H9 (cell line): ENCODE measurements around the gene P4HA2. TPM values are rescaled to one million over a fixed set of nuclear protein-coding genes. Genes with fewer than 3 reads are reported as not detected.

ENCODE experiments used
- DNase-seq: peaks from one replicate; pipeline ENCODE4 v3.0.0-alpha.2; 2017
- H2AFZ ChIP-seq: one replicate; pipeline ENCODE4 v1.6.1; 2013; ENCODE audit warnings: mild to moderate bottlenecking, low read length, control low read depth, moderate library complexity
- H2AK5ac ChIP-seq: 2 replicates; pipeline ENCODE4 v1.6.1; 2013; ENCODE audit warnings: low read length, control low read depth, mixed read lengths; ENCODE audit not compliant: insufficient read length
- H2BK120ac ChIP-seq: one replicate; pipeline ENCODE4 v1.6.1; 2013; ENCODE audit warnings: low read depth, mild to moderate bottlenecking, low read length, control low read depth, inconsistent platforms; ENCODE audit not compliant: poor library complexity, severe bottlenecking
- H2BK12ac ChIP-seq: 2 replicates; pipeline ENCODE4 v1.6.1; 2013; ENCODE audit warnings: low read length, control low read depth, mixed read lengths, low read depth; ENCODE audit not compliant: insufficient read length
- H2BK15ac ChIP-seq: 2 replicates; pipeline ENCODE4 v1.6.1; 2013; ENCODE audit warnings: low read depth, low read length, control low read depth
- H2BK20ac ChIP-seq: one replicate; pipeline ENCODE4 v1.6.1; 2013; ENCODE audit warnings: low read depth, mild to moderate bottlenecking, low read length, control low read depth, inconsistent platforms; ENCODE audit not compliant: poor library complexity, severe bottlenecking
- H2BK5ac ChIP-seq: 2 replicates; pipeline ENCODE4 v1.6.1; 2013; ENCODE audit warnings: low read length, control low read depth, mixed read lengths; ENCODE audit not compliant: insufficient read length
- H3K14ac ChIP-seq: 2 replicates; pipeline ENCODE4 v1.6.1; 2013; ENCODE audit warnings: low read length, control low read depth; ENCODE audit not compliant: insufficient read depth
- H3K18ac ChIP-seq: 2 replicates; pipeline ENCODE4 v1.6.1; 2013; ENCODE audit warnings: low read depth, mild to moderate bottlenecking, mixed read lengths, low read length, control low read depth; ENCODE audit not compliant: insufficient read length
- H3K23ac ChIP-seq: 2 replicates; pipeline ENCODE4 v1.6.1; 2013; ENCODE audit warnings: low read length, control low read depth, mixed read lengths, low read depth; ENCODE audit not compliant: insufficient read length
- H3K23me2 ChIP-seq: 2 replicates; pipeline ENCODE4 v1.6.1; 2013; ENCODE audit warnings: low read depth, mild to moderate bottlenecking, mixed read lengths, low read length, control low read depth; ENCODE audit not compliant: insufficient read length, poor library complexity, severe bottlenecking
- H3K27ac ChIP-seq: 2 replicates; pipeline ENCODE4 v1.5.1; 2013; ENCODE audit warnings: low read length, control low read depth, mixed read lengths, low read depth; ENCODE audit not compliant: insufficient read length
- H3K27me3 ChIP-seq: 2 replicates; pipeline ENCODE4 v1.6.1; 2013; ENCODE audit warnings: low read length, control low read depth, inconsistent platforms; ENCODE audit not compliant: insufficient read depth
- H3K4ac ChIP-seq: 2 replicates; pipeline ENCODE4 v1.6.1; 2013; ENCODE audit warnings: low read depth, mild to moderate bottlenecking, control low read depth, inconsistent platforms, low read length, moderate library complexity
- H3K4me1 ChIP-seq: 2 replicates; pipeline ENCODE4 v1.6.1; 2013; ENCODE audit warnings: low read length, control low read depth, inconsistent platforms; ENCODE audit not compliant: insufficient read depth
- H3K4me2 ChIP-seq: 2 replicates; pipeline ENCODE4 v1.6.1; 2013; ENCODE audit warnings: low read length, control low read depth, mixed read lengths; ENCODE audit not compliant: insufficient read length, insufficient read depth
- H3K56ac ChIP-seq: 2 replicates; pipeline ENCODE4 v1.6.1; 2013; ENCODE audit warnings: low read depth, mild to moderate bottlenecking, mixed read lengths, low read length, control low read depth; ENCODE audit not compliant: insufficient read length
- H3K79me1 ChIP-seq: 2 replicates; pipeline ENCODE4 v1.6.1; 2013; ENCODE audit warnings: low read depth, mild to moderate bottlenecking, moderate library complexity, low read length, control low read depth, inconsistent platforms; ENCODE audit not compliant: insufficient read depth, poor library complexity, severe bottlenecking
- H3K79me2 ChIP-seq: 2 replicates; pipeline ENCODE4 v1.6.1; 2013; ENCODE audit warnings: low read length, control low read depth, inconsistent platforms; ENCODE audit not compliant: insufficient read depth
- H3K9ac ChIP-seq: 2 replicates; pipeline ENCODE4 v1.6.1; 2013; ENCODE audit warnings: low read length, control low read depth, mixed read lengths; ENCODE audit not compliant: insufficient read length; ENCODE audit errors: extremely low read depth
- H3K9me3 ChIP-seq: one replicate; pipeline ENCODE4 v1.6.1; 2013; ENCODE audit warnings: low read depth, low read length, inconsistent platforms; ENCODE audit not compliant: control insufficient read depth
- H3T11ph ChIP-seq: one replicate; pipeline ENCODE4 v1.6.1; 2013; ENCODE audit warnings: mild to moderate bottlenecking, low read length, control low read depth, inconsistent platforms
- H4K20me1 ChIP-seq: one replicate; pipeline ENCODE4 v1.6.1; 2013; ENCODE audit not compliant: control insufficient read depth, insufficient read length, insufficient read depth
- H4K5ac ChIP-seq: 2 replicates; pipeline ENCODE4 v1.6.1; 2013; ENCODE audit warnings: low read depth, mild to moderate bottlenecking, mixed read lengths, low read length, control low read depth; ENCODE audit not compliant: insufficient read length
- H4K8ac ChIP-seq: replicated peaks from 2 replicates; pipeline ENCODE4 v1.6.1; 2013; ENCODE audit warnings: low read length, control low read depth, mixed read lengths, low read depth; ENCODE audit not compliant: insufficient read length
- H4K91ac ChIP-seq: 2 replicates; pipeline ENCODE4 v1.6.1; 2013; ENCODE audit warnings: low read depth, mild to moderate bottlenecking, moderate library complexity, mixed read lengths, low read length, control low read depth; ENCODE audit not compliant: insufficient read length
- H3K27ac Mint-ChIP-seq, 3 experiments: 2 replicates in 2 of 3; 3 replicates in 1 of 3; pipeline ENCODE4 v1.8.0; 2020 to 2021; ENCODE audit warnings: mixed read lengths in 3 of 3, mild to moderate bottlenecking in 1 of 3, moderate library complexity in 1 of 3
- H3K27me3 Mint-ChIP-seq: 2 replicates; pipeline ENCODE4 v1.8.0; 2021; ENCODE audit warnings: low read depth, mild to moderate bottlenecking, moderate library complexity, mixed read lengths
- H3K36me3 Mint-ChIP-seq, 3 experiments: 2 replicates in 2 of 3; 3 replicates in 1 of 3; pipeline ENCODE4 v1.8.0; 2020 to 2021; ENCODE audit warnings: low read depth in 3 of 3, mixed read lengths in 3 of 3; ENCODE audit not compliant: insufficient read depth in 1 of 3
- H3K4me1 Mint-ChIP-seq, 2 experiments: 2 replicates each; pipeline ENCODE4 v1.8.0; 2020; ENCODE audit warnings: mixed read lengths in 2 of 2
- H3K4me3 Mint-ChIP-seq, 2 experiments: 2 replicates in 1 of 2; 3 replicates in 1 of 2; pipeline ENCODE4 v1.8.0; 2020 to 2021; ENCODE audit warnings: mild to moderate bottlenecking in 2 of 2, mixed read lengths in 2 of 2, moderate library complexity in 1 of 2
- H3K9me3 Mint-ChIP-seq, 2 experiments: 2 replicates in 1 of 2; 3 replicates in 1 of 2; pipeline ENCODE4 v1.8.0; 2020; ENCODE audit warnings: mild to moderate bottlenecking in 2 of 2, mixed read lengths in 2 of 2, moderate library complexity in 1 of 2
- CTCF ChIP-seq: fragments of 200-600 bp; sonication (generic); conservative IDR thresholded peaks from 3 replicates; pipeline ENCODE4 v1.8.0; 2021; ENCODE audit warnings: antibody characterized with exemption, mild to moderate bottlenecking
- WGBS: extraction: QIAGEN DNeasy Blood & Tissue Kit; methylation state at CpG from one replicate; pipeline ENCODE4 v1.1.7; 2013; ENCODE audit warnings: missing lambda C conversion rate, low lambda C conversion rate, mixed read lengths; ENCODE audit not compliant: insufficient read length; ENCODE audit errors: extremely low coverage; 5-methylcytosine and 5-hydroxymethylcytosine counted together
- total RNA-seq: library from RNA; stranded (reverse); gene quantifications from 2 replicates; pipeline ENCODE4 v1.2.1, GENCODE V29; 2021

The P4HA2 gene
- total RNA-seq, 1 experiment from 2014 or later: 15.3 TPM

DNA sequence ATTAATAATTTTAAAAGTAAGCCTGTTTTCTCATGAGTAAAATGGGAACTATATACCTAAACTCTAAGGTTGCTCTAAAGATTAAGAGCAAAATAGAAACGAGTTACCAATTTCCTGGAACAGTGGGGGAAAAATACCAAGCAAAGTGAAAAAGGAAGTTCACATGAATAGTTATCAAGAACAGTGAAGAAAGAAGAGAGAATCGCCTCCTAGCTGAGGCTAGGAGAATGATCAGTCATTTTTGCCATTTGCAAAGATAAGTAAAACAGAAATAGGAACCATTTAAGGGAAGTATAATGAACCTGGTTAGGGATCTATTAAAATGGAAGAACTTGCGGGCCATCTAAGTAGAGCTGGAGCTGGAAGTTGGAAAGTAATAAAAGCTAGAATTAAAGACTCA lies 50.7 kb downstream of the P4HA2 start:
- no peaks in the 10 kb centered on the region; a peak in 1 of 5 replicates for H3K9me3 Mint-ChIP-seq
- Histone ChIP-seq H3K9ac (no peak overlapping the region), H3K14ac (no peak overlapping the region), H3K23ac (no peak overlapping the region), H3K79me1 (no peaks in the 10 kb centered on the region), H3K27ac (no peak overlapping the region), H2BK5ac (no peak overlapping the region), H4K91ac (no peak overlapping the region), H3K4ac (no peak overlapping the region), H4K20me1 (no peaks in the 10 kb centered on the region), H2BK120ac (no peak overlapping the region), H2BK20ac (no peak overlapping the region), H3K23me2 (no peaks in the 10 kb centered on the region), H2BK12ac (no peak overlapping the region), H4K5ac (no peak overlapping the region), H2AK5ac (no peak overlapping the region), H2AFZ (no peak overlapping the region), H3K56ac (no peak overlapping the region), H3K4me2 (no peak overlapping the region), H3K79me2 (no peaks in the 10 kb centered on the region), H2BK15ac (no peak overlapping the region), H3K4me1 (no peaks in the 10 kb centered on the region), H3K27me3 (no peaks in the 10 kb centered on the region), H4K8ac (no peak overlapping the region), H3K9me3 (no peaks in the 10 kb centered on the region), H3T11ph (no peak overlapping the region), H3K18ac (no peak overlapping the region)
- H3K27me3 Mint-ChIP-seq: peaks cover 6% of the 10 kb centered on the region; the same call in 1 of the 2 replicates
- WGBS: no CpG with 5 or more reads among the region's 3 CpGs
- no peak for DNase-seq
- TF ChIP-seq CTCF: no peak; the same call in 2 of the 3 replicates
- H3K4me1 Mint-ChIP-seq: peaks cover 8 to 20% of the 10 kb centered on the region in 2 experiments
- no peaks in the 10 kb centered on the region for H3K36me3 Mint-ChIP-seq
- H3K4me3 Mint-ChIP-seq: no peak overlapping the region
- H3K27ac Mint-ChIP-seq: peak overlapping the region in 1 of 3 experiments; percentile 1; a peak in 1 of 7 replicates
